PC-3 (cell line): ENCODE measurements around the gene PCSK5. TPM values are rescaled to one million over a fixed set of nuclear protein-coding genes. Genes with fewer than 3 reads are reported as not detected.
A peak's percentile ranks its signal among the peaks of the same experiment; 100 is the strongest.

Source experiments
- ATAC-seq: fragments of 200-7000 bp; cut with Tn5 transposase; 2 replicates; pipeline ENCODE4 v1.9.1; 2020; ENCODE audit warnings: mild to moderate bottlenecking, moderate library complexity
- BruUV-seq: library from RNA; stranded (reverse); fragments of 400-500 nt; replicated peaks from 2 replicates; lab custom pipeline; 2021; lab: Mats Ljungman, UMichigan
- CTCF ChIA-PET: fragments of 300-600 bp; sonication (Branson Sonifier 250); formaldehyde crosslinking; loops from one replicate; lab custom pipeline; 2022; ENCODE audit warnings: antibody characterized with exemption; lab: Charles Lee
- POLR2A ChIA-PET: fragments of 300-600 bp; sonication (Branson Sonifier 250); formaldehyde crosslinking; loops from one replicate; lab custom pipeline; 2022; ENCODE audit warnings: antibody characterized with exemption; ENCODE audit not compliant: unreplicated experiment; lab: Charles Lee
- DNase-seq: peaks from one replicate; pipeline ENCODE4 v3.0.0-alpha.2; 2015
- H2AFZ ChIP-seq: fragments of 300-600 bp; sonication (generic); 2 replicates; pipeline ENCODE4 v1.6.0; 2016; ENCODE audit warnings: antibody characterized with exemption, low read length
- H3F3A ChIP-seq: fragments of 300-600 bp; sonication (generic); one replicate; pipeline ENCODE4 v1.6.0; 2017; ENCODE audit warnings: antibody characterized with exemption, low read length, control low read depth, mild to moderate bottlenecking; ENCODE audit not compliant: unreplicated experiment
- H3K27ac ChIP-seq: fragments of 300-600 bp; sonication (generic); 2 replicates; pipeline ENCODE4 v1.5.1; 2016; ENCODE audit warnings: mild to moderate bottlenecking, low read length
- H3K27me3 ChIP-seq: fragments of 300-600 bp; sonication (generic); 2 replicates; pipeline ENCODE4 v1.6.1; 2016; ENCODE audit warnings: low read length, mixed read lengths
- H3K36me3 ChIP-seq: fragments of 300-600 bp; sonication (generic); 2 replicates; pipeline ENCODE4 v1.6.1; 2016; ENCODE audit warnings: low read depth, mixed run types, low read length, mixed read lengths
- H3K4me1 ChIP-seq: fragments of 300-600 bp; sonication (generic); 2 replicates; pipeline ENCODE4 v1.5.1; 2016; ENCODE audit warnings: low read length; ENCODE audit not compliant: insufficient read depth
- H3K4me2 ChIP-seq: fragments of 300-600 bp; sonication (generic); 2 replicates; pipeline ENCODE4 v1.6.0; 2016; ENCODE audit warnings: low read length
- H3K4me3 ChIP-seq: fragments of 300-600 bp; sonication (generic); 2 replicates; pipeline ENCODE4 v1.5.1; 2016; ENCODE audit warnings: mild to moderate bottlenecking, low read length, mixed read lengths
- H3K79me2 ChIP-seq: fragments of 300-600 bp; sonication (generic); 2 replicates; pipeline ENCODE4 v1.6.1; 2017; ENCODE audit warnings: low read length, mixed read lengths
- H3K9ac ChIP-seq: fragments of 300-600 bp; sonication (generic); 2 replicates; pipeline ENCODE4 v1.6.0; 2016; ENCODE audit warnings: mild to moderate bottlenecking, low read length
- H3K9me2 ChIP-seq: fragments of 300-600 bp; sonication (generic); replicated peaks from 2 replicates; pipeline ENCODE4 v1.6.1; 2016; ENCODE audit warnings: mixed run types, low read length, mixed read lengths
- H3K9me3 ChIP-seq: fragments of 300-600 bp; sonication (generic); 2 replicates; pipeline ENCODE4 v1.6.1; 2016; ENCODE audit warnings: low read length, mixed read lengths
- H4K20me1 ChIP-seq: fragments of 300-600 bp; sonication (generic); 2 replicates; pipeline ENCODE4 v1.6.1; 2016; ENCODE audit warnings: low read length, mixed read lengths
- CTCF ChIP-seq: fragments of 300-600 bp; sonication (generic); conservative IDR thresholded peaks from 2 replicates; pipeline ENCODE4 v1.5.1; 2017; ENCODE audit warnings: antibody characterized with exemption, low read depth, mild to moderate bottlenecking, low read length
- EZH2 ChIP-seq: fragments of 300-600 bp; sonication (generic); IDR thresholded peaks from one replicate; pipeline ENCODE4 v1.6.1; 2017; ENCODE audit warnings: antibody characterized with exemption, mild to moderate bottlenecking, low read length; ENCODE audit not compliant: unreplicated experiment
- EZH2phosphoT487 ChIP-seq: fragments of 300-600 bp; sonication (generic); IDR thresholded peaks from 2 replicates; pipeline ENCODE4 v1.6.1; 2018; ENCODE audit warnings: mild to moderate bottlenecking, antibody characterized with exemption, low read length, borderline replicate concordance
- intact Hi-C: fragments of 100-400 bp; cut with micrococcal nuclease; formaldehyde crosslinking; loops from 2 replicates; pipeline ENCODE4 v1.9.0; 2023
- total RNA-seq: library from RNA; depleted of rRNA; stranded (reverse); fragments of >200 nt; gene quantifications from 2 replicates; pipeline ENCODE4 v1.2.3, GENCODE V29; 2014

The PCSK5 gene
- total RNA-seq, 1 experiment from 2014 or later, result not detected

DNA sequence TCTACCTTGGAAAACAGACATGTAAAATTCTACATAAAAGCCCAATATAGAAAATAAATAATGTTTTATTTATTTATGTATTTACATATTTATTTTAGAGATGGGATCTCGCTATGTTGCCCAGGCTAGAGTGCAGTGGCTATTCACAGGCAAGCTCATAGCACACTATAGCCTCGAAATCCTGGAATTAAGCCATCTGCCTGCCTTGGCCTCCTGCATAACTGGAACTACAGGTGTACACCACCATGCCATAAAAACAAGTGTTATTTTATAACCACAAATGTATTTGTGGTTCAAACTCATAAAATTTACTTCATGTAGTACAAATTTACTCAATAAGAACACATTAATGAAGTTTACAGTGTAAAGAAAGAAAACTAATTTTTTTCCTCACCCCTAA, 510.7 kb downstream of the PCSK5 start:
- no peak overlapping the region for H3K4me2 ChIP-seq
- H3K9me3 ChIP-seq, result no peaks in the 10 kb centered on the region
- intact Hi-C loops, result no loop called here
- ATAC-seq (no peak), DNase-seq (peak; percentile 38)
- H3K36me3 ChIP-seq, result no peaks in the 10 kb centered on the region
- H3K27ac ChIP-seq, result peak overlapping the region; percentile 49; the same call in 1 of the 2 replicates
- H3K4me1 ChIP-seq, result peaks cover 15% of the 10 kb centered on the region; the same call in 1 of the 2 replicates
- H3F3A ChIP-seq, result no peaks in the 10 kb centered on the region
- H2AFZ ChIP-seq, result no peak overlapping the region
- BruUV-seq, result no TSS peak
- ChIA-PET POLR2A (interaction anchor here (0.5 kb wide), 1 partner anchor 22 kb away, joined by 5 read pairs; no protein-coding TSS in a partner anchor), CTCF (no interaction called here)
- no peak overlapping the region for H3K4me3 ChIP-seq
- H3K9ac ChIP-seq, result no peak overlapping the region
- no peaks in the 10 kb centered on the region for H4K20me1 ChIP-seq
- TF ChIP-seq EZH2phosphoT487 (no peak), CTCF (no peak), EZH2 (no peak)
- no peaks in the 10 kb centered on the region for H3K79me2 ChIP-seq
- no peaks in the 10 kb centered on the region for H3K9me2 ChIP-seq
- H3K27me3 ChIP-seq, result no peaks in the 10 kb centered on the region

DNA sequence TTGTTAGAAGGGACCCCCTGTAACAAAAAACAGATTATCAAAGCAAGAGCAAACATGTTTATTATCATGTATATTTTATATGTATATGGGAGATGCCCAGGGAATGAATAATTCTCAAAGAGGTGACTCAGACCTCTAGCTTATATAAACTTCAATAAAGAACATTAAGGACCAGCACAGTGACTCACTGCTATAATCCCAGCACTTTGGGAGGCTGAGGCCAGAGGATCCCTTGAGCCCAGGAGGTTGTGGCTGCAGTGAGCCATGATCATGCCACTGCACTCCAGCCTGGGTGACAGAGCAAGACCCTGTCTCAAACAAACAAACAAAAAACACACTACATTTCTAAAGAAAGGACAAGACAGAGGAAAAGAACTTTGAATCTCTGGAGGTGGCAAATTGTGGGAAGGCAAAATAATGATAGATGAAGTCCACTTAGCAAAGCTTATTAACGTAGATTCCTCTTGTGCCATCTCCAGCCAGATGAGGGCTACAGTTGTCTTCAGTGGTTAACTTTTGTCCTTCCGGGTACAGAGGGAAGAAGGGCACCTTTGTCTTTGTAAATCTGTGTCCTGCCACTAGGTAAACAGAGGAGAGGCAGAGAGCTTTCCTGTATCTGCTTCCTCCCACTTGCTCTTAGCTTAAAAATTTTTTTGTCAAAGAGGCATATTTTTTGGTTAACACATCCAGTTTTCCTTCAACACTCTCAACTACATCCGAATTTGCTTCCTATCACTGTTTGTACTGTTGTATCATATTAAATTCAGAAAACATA, 511.3 kb downstream of the PCSK5 start:
- ATAC-seq, result peak; percentile 51
- ChIA-PET POLR2A (interaction anchor here (0.5 kb wide), 1 partner anchor 23 kb away, joined by 5 read pairs; no protein-coding TSS in a partner anchor), CTCF (no interaction called here)
- no peaks in the 10 kb centered on the region for H3K9me3 ChIP-seq
- no peak overlapping the region for H3K4me2 ChIP-seq
- peak; percentile 45 for DNase-seq
- H3K4me1 ChIP-seq, result peaks cover 15% of the 10 kb centered on the region; the same call in 1 of the 2 replicates
- H3K79me2 ChIP-seq, result no peaks in the 10 kb centered on the region
- no TSS peak for BruUV-seq
- intact Hi-C loops, result loop anchor here (2.0 kb wide), 1 partner anchor 303 kb away; no protein-coding TSS in a partner anchor
- no peak for TF ChIP-seq EZH2
- no peak for TF ChIP-seq CTCF
- no peak for TF ChIP-seq EZH2phosphoT487
- H3K9ac ChIP-seq, result no peak overlapping the region
- no peak overlapping the region for H2AFZ ChIP-seq
- no peaks in the 10 kb centered on the region for H4K20me1 ChIP-seq
- H3F3A ChIP-seq, result no peaks in the 10 kb centered on the region
- no peaks in the 10 kb centered on the region for H3K9me2 ChIP-seq
- no peaks in the 10 kb centered on the region for H3K27me3 ChIP-seq
- no peaks in the 10 kb centered on the region for H3K36me3 ChIP-seq
- 0 out of 2 replicates have a peak overlapping the region, but pooled peaks have one; percentile 20 for H3K27ac ChIP-seq
- H3K4me3 ChIP-seq, result no peak overlapping the region

- Histone ChIP-seq H3K27ac (no peak overlapping the region), H3K4me2 (peak overlapping the region; percentile 68), H3K9ac (no peak overlapping the region), H3K79me2 (no peaks in the 10 kb centered on the region), H3F3A (no peaks in the 10 kb centered on the region), H3K9me3 (no peaks in the 10 kb centered on the region), H3K4me3 (peak overlapping the region; percentile 25; the same call in 1 of the 2 replicates), H3K36me3 (no peaks in the 10 kb centered on the region), H3K27me3 (no peaks in the 10 kb centered on the region), H2AFZ (peak overlapping the region; percentile 51), H3K4me1 (peaks cover 15% of the 10 kb centered on the region; the same call in 1 of the 2 replicates), H3K9me2 (no peaks in the 10 kb centered on the region), H4K20me1 (no peaks in the 10 kb centered on the region)
- no peak for TF ChIP-seq EZH2
- peak; percentile 62 for TF ChIP-seq CTCF
- POLR2A ChIA-PET, result no interaction called here
- no TSS peak for BruUV-seq
- CTCF ChIA-PET, result no interaction called here
- intact Hi-C loops, result loop anchor here (2.0 kb wide), 1 partner anchor 301 kb away; no protein-coding TSS in a partner anchor
- ATAC-seq, result peak; percentile 62
- peak; percentile 54 for DNase-seq
These were observed 512.9 kb downstream of the PCSK5 start for GRCh38 chr9:76403352-76403751.
